GM12878 (cell line): ENCODE results near the gene SNRPA. TPM values are rescaled to one million over a fixed set of nuclear protein-coding genes. Genes with fewer than 3 reads are reported as not detected.

ENCODE experiments used
- ATAC-seq: fragments of 200-7000 bp; cut with Tn5 transposase; 3 replicates; pipeline ENCODE4 v1.9.1; 2020; ENCODE audit warnings: mild to moderate bottlenecking, moderate library complexity
- BruUV-seq: library from RNA; stranded (reverse); fragments of 400-500 nt; replicated peaks from 2 replicates; lab custom pipeline; 2021; lab: Mats Ljungman, UMichigan
- CTCF ChIA-PET: fragments of 300-600 bp; sonication (Branson Sonifier 250); formaldehyde crosslinking; extraction: SDS; loops from one replicate; lab custom pipeline; 2021; ENCODE audit warnings: inconsistent platforms; lab: Yijun Ruan, JAX
- POLR2A ChIA-PET: fragments of 350-600 bp; formaldehyde crosslinking; extraction: SDS; loops from one replicate; lab custom pipeline; 2021; ENCODE audit warnings: inconsistent platforms; lab: Charles Lee
- RAD21 ChIA-PET: fragments of 300-600 bp; sonication (Branson Sonifier 250); formaldehyde crosslinking; loops from one replicate; lab custom pipeline; 2023; ENCODE audit warnings: antibody characterized with exemption; ENCODE audit not compliant: unreplicated experiment; lab: Charles Lee
- SMC1A ChIA-PET: fragments of 300-600 bp; sonication (Branson Sonifier 250); formaldehyde crosslinking; loops from one replicate; lab custom pipeline; 2023; ENCODE audit not compliant: unreplicated experiment, uncharacterized antibody; lab: Charles Lee
- DNase-seq: peaks from one replicate; pipeline ENCODE4 v3.0.0-alpha.2; 2011; ENCODE audit warnings: low read depth, low spot score
- FAIRE-seq: peaks from 3 replicates; lab custom pipeline; 2011; peaks lifted over from hg19 to GRCh38; lab: Jason Lieb, UNC
- H2AFZ ChIP-seq: 2 replicates; pipeline ENCODE4 v1.6.0; 2011; ENCODE audit warnings: low read depth, low read length, control low read depth; ENCODE audit not compliant: control insufficient read depth
- H3K27ac ChIP-seq: 2 replicates; pipeline ENCODE4 v1.5.1; 2011; ENCODE audit warnings: control low read depth; ENCODE audit not compliant: control insufficient read depth, insufficient read depth
- H3K27me3 ChIP-seq, 2 experiments: replicated peaks in 1 of 2; 2 replicates each; pipeline versions ENCODE4 v1.6.0 to v1.6.1; 2011; ENCODE audit warnings: low read length in 1 of 2; ENCODE audit not compliant: control insufficient read depth in 2 of 2, insufficient read depth in 2 of 2
- H3K36me3 ChIP-seq, 2 experiments: 2 replicates each; pipeline ENCODE4 v1.5.1; 2011; ENCODE audit warnings: low read length in 1 of 2; ENCODE audit not compliant: control insufficient read depth in 2 of 2, insufficient read depth in 2 of 2
- H3K4me1 ChIP-seq: 2 replicates; pipeline ENCODE4 v1.6.1; 2011; ENCODE audit warnings: mild to moderate bottlenecking, low read length, moderate library complexity, mixed read lengths; ENCODE audit not compliant: control insufficient read depth, insufficient read depth
- H3K4me2 ChIP-seq: 2 replicates; pipeline ENCODE4 v1.6.0; 2011; ENCODE audit warnings: control low read depth; ENCODE audit not compliant: control insufficient read depth, insufficient read depth
- H3K4me3 ChIP-seq: fragments of 200-600 bp; sonication (generic); 2 replicates; pipeline ENCODE4 v1.5.1; 2016
- H3K79me2 ChIP-seq: 2 replicates; pipeline ENCODE4 v1.6.0; 2011; ENCODE audit warnings: low read length; ENCODE audit not compliant: control insufficient read depth, insufficient read depth
- H3K9ac ChIP-seq: 2 replicates; pipeline ENCODE4 v1.8.0; 2011; ENCODE audit warnings: low read length, control low read depth, mixed read lengths; ENCODE audit not compliant: control insufficient read depth, insufficient read depth
- H3K9me3 ChIP-seq: replicated peaks from 3 replicates; pipeline ENCODE4 v1.5.1; 2011; ENCODE audit warnings: mild to moderate bottlenecking, low read length; ENCODE audit not compliant: control insufficient read depth, insufficient read depth
- H4K20me1 ChIP-seq: 2 replicates; pipeline ENCODE4 v1.6.0; 2011; ENCODE audit not compliant: control insufficient read depth, insufficient read depth
- ATF3 ChIP-seq: IDR thresholded peaks from 2 replicates; pipeline ENCODE4 v1.6.1; 2011; ENCODE audit warnings: low read depth, mild to moderate bottlenecking, low read length, moderate library complexity, borderline replicate concordance; ENCODE audit errors: extremely low read depth
- EGR1 ChIP-seq, 2 experiments: IDR thresholded peaks; 1 replicate in 1 of 2; 2 replicates in 1 of 2; pipeline ENCODE4 v1.6.1; 2011 to 2012; ENCODE audit warnings: low read depth in 2 of 2, low read length in 2 of 2, borderline replicate concordance in 1 of 2, mild to moderate bottlenecking in 1 of 2, moderate library complexity in 1 of 2
- ETV6 ChIP-seq, 2 experiments: fragments of 450-650 bp in 1 of 2; IDR thresholded peaks in 1 of 2; conservative IDR thresholded peaks in 1 of 2; 2 replicates each; pipeline ENCODE4 v1.6.1; 2014; ENCODE audit warnings: antibody characterized with exemption in 1 of 2, borderline replicate concordance in 1 of 2, low read depth in 1 of 2, mild to moderate bottlenecking in 1 of 2, moderate library complexity in 1 of 2
- MYB ChIP-seq: fragments of 150-350 bp; IDR thresholded peaks from 2 replicates; pipeline ENCODE4 v1.6.1; 2014; ENCODE audit warnings: mild to moderate bottlenecking, low read depth, low read length, borderline replicate concordance
- NR2C2 ChIP-seq: IDR thresholded peaks from 2 replicates; pipeline ENCODE4 v1.6.1; 2011; ENCODE audit warnings: borderline replicate concordance, low read depth; ENCODE audit not compliant: control insufficient read depth, insufficient read length
- NR2F1 ChIP-seq: fragments of 450-650 bp; conservative IDR thresholded peaks from 2 replicates; pipeline ENCODE4 v1.6.1; 2017; ENCODE audit warnings: mild to moderate bottlenecking
- POLR2AphosphoS2 ChIP-seq: IDR thresholded peaks from 2 replicates; pipeline ENCODE4 v1.6.1; 2011; ENCODE audit warnings: low read depth, mild to moderate bottlenecking, low read length, improper control_type of control experiment, moderate library complexity
- SMC3 ChIP-seq: IDR thresholded peaks from 2 replicates; pipeline ENCODE4 v1.6.1; 2011; ENCODE audit warnings: low read length, improper control_type of control experiment, borderline replicate concordance
- SREBF2 ChIP-seq: IDR thresholded peaks from 2 replicates; pipeline ENCODE4 v1.6.1; 2012; ENCODE audit warnings: mild to moderate bottlenecking, low read length
- ZNF622 ChIP-seq: fragments of 450-650 bp; IDR thresholded peaks from 2 replicates; pipeline ENCODE4 v1.6.1; 2017; ENCODE audit warnings: mild to moderate bottlenecking, inconsistent platforms
- ZNF687 ChIP-seq: fragments of 450-650 bp; IDR thresholded peaks from 2 replicates; pipeline ENCODE4 v1.6.1; 2017; ENCODE audit warnings: mild to moderate bottlenecking, moderate library complexity
- WGBS: methylation state at CpG from one replicate; pipeline ENCODE4 v1.1.6; 2016; ENCODE audit warnings: low lambda C conversion rate; ENCODE audit not compliant: insufficient replicate concordance, insufficient coverage; ENCODE audit errors: missing lambda C conversion rate; 5-methylcytosine and 5-hydroxymethylcytosine counted together
- in situ Hi-C: fragments of 300-500 bp; cut with MboI; formaldehyde crosslinking; loops from 9 replicates; pipeline ENCODE4 v1.14.3; 2018; ENCODE audit warnings: mixed read lengths
- intact Hi-C: fragments of 100-400 bp; cut with micrococcal nuclease; formaldehyde crosslinking; loops from one replicate; pipeline ENCODE4 v1.14.2; 2022; ENCODE audit not compliant: unreplicated experiment
- polyA plus RNA-seq, 11 experiments: library from polyadenylated mRNA; depleted of rRNA in 4 of 11; unstranded in 6 of 11; stranded (reverse) in 5 of 11; fragments of >200 nt; fragmentation: Nextera tagmentation in 4 of 11; fragmentation: Illumina TruSeq in 1 of 11; extraction: Ambion mirVana in 4 of 11; extraction: Trizol in 1 of 11; gene quantifications; 1 replicate in 1 of 11; 2 replicates in 10 of 11; pipeline versions ENCODE4 v1.2.1 to v1.2.3, GENCODE V29; 2011 to 2016; ENCODE audit warnings: inconsistent platforms in 2 of 11, missing spikeins in 2 of 11, low read depth in 1 of 11
- total RNA-seq, 4 experiments: library from RNA; depleted of rRNA in 3 of 4; stranded (reverse); fragments of >200 nt in 3 of 4; fragmentation: Illumina TruSeq in 1 of 4; extraction: Trizol in 1 of 4; gene quantifications; 2 replicates each; pipeline versions ENCODE4 v1.2.1 to v1.2.3, GENCODE V29; 2013 to 2021
- TF ChIP-seq, protein P1 (sequence below): IDR thresholded peaks from 2 replicates; pipeline ENCODE4 v1.6.1; 2011; ENCODE audit warnings: borderline replicate concordance, low read depth, mild to moderate bottlenecking, moderate library complexity, low read length; ENCODE audit not compliant: insufficient read depth, poor library complexity, severe bottlenecking

SNRPA gene
- total and polyA plus RNA-seq, 10 of the 15 experiments (the other 5 are each of a cell fraction or from before 2014, with no cell fraction given) = 14.8 to 299 (median 202) TPM

GRCh38 chr19:40733149-40733548, 17.9 kb upstream of the SNRPA start (continued):
- TF ChIP-seq ZNF687 (no peak), SREBF2 (no peak), MYB (no peak), ATF3 (no peak)

DNA sequence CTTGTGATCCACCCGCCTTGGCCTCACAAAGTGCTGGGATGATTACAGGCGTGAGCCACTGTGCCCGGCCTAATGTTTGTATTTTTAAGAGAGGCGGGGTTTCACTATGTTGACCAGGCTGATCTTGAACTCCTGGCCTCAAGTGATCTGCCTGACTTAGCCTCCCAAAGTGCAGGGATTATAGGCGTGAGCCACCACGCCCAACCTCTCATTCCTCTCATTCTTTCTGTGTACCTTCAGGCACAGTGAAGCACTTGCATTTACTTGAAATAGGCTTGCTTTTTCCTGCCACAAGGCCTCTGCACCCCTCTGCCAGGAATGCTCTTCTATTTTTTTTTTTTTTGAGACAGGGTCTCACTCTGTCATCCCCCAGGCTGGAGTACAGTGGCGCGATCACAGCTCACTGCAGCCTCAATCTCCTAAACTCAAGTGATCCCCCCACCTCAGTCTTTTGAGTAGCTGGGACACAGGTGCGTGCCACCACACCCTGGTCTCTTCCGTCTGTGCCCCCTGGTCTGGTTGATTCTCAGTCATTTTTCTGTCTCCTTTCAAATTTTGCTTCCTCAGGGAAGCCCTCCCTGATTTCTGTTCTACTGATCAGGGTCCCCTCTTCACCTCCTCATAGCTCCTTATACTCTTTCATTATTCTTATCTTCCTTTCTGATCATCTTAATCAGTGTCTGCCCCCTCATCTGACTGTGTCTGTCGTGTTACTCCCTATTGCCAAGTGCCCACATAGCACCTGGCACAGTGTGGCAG, 15.8 kb upstream of the SNRPA start:
- Histone ChIP-seq H2AFZ (no peak overlapping the region), H3K4me2 (no peak overlapping the region), H3K79me2 (no peaks in the 10 kb centered on the region), H3K4me3 (no peak overlapping the region), H3K9ac (no peak overlapping the region), H3K36me3 (peaks cover 1 to 3% of the 10 kb centered on the region in 2 experiments; a peak in 3 of 4 replicates), H4K20me1 (no peaks in the 10 kb centered on the region), H3K4me1 (no peaks in the 10 kb centered on the region), H3K27ac (no peak overlapping the region), H3K9me3 (no peaks in the 10 kb centered on the region), H3K27me3 (no peaks in the 10 kb centered on the region)
- FAIRE-seq (no peak), ATAC-seq (no peak), DNase-seq (no peak)
- POLR2A ChIA-PET = interaction anchor here (0.7 kb wide), 1 partner anchor 18 kb away, joined by 3 read pairs; the partner anchor contains the start of gene ITPKC
- BruUV-seq = no TSS peak
- CTCF ChIA-PET = interaction anchor here (2.5 kb wide), 1 partner anchor 84 kb away, joined by 9 read pairs; no protein-coding TSS in a partner anchor
- no peak for TF ChIP-seq ZNF622
- no peak for TF ChIP-seq NR2F1
- TF ChIP-seq, protein P1, sequence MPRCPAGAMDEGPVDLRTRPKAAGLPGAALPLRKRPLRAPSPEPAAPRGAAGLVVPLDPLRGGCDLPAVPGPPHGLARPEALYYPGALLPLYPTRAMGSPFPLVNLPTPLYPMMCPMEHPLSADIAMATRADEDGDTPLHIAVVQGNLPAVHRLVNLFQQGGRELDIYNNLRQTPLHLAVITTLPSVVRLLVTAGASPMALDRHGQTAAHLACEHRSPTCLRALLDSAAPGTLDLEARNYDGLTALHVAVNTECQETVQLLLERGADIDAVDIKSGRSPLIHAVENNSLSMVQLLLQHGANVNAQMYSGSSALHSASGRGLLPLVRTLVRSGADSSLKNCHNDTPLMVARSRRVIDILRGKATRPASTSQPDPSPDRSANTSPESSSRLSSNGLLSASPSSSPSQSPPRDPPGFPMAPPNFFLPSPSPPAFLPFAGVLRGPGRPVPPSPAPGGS = no peak
- no peak for TF ChIP-seq SMC3
- TF ChIP-seq ETV6 (conservative IDR thresholded peaks at IDR 0.05 in 1 of 2, IDR thresholded peaks at IDR 0.05 in 1 of 2; ENCODE audit: borderline replicate concordance in 1 of 2, low read depth in 1 of 2) = no peak
- no peak for TF ChIP-seq EGR1 (IDR thresholded peaks at IDR 0.05; ENCODE audit: borderline replicate concordance in 1 of 2, low read depth in 2 of 2, low read length in 2 of 2)
- no peak for TF ChIP-seq POLR2AphosphoS2
- no peak for TF ChIP-seq NR2C2
- RAD21 ChIA-PET = interaction anchor here (0.6 kb wide), 1 partner anchor 8 kb away, joined by 3 read pairs; no protein-coding TSS in a partner anchor
- intact Hi-C loops (no loop called here), in situ Hi-C loops (no loop called here)
- SMC1A ChIA-PET = no interaction called here
- whole genome bisulfite sequencing = 87% methylated on average over 8 of the region's 11 CpGs
